ENCODE data around the gene FGF18. TPM values are rescaled to one million over a fixed set of nuclear protein-coding genes. Genes with fewer than 3 reads are reported as not detected.
"Not testable (repeated sequence)": the region's sequence is repeated elsewhere in the genome, so short reads cannot be mapped to it uniquely, and the experiment has no call there.

FGF18 gene
- total and polyA plus RNA-seq, 2 of the 4 experiments (the other 2 are of a cell fraction) = 0.15 TPM; not detected in 1

GRCh38 chr5:171413153-171413910 is 6.1 kb upstream of the FGF18 start (continued):
- no peak for TF ChIP-seq RCOR1 (IDR thresholded peaks at IDR 0.05; ENCODE audit: insufficient replicate concordance, low read length)

GRCh38 chr5:171413993-171414392 is 5.5 kb upstream of the FGF18 start:
- Histone ChIP-seq H3K36me3 (ENCODE audit: control insufficient read depth, insufficient read depth, low read length) (peaks cover 33% of the 10 kb centered on the region), H3K4me1 (ENCODE audit: control insufficient read depth, insufficient read depth, low read length) (peaks cover 11% of the 10 kb centered on the region), H3K79me1 (ENCODE audit: low read depth in 1 of 2, low read length in 2 of 2) (peaks cover 19 to 47% of the 10 kb centered on the region in 2 experiments; a peak in 3 of 4 replicates), H4K20me1 (ENCODE audit: insufficient read depth, low read length) (peaks cover 77% of the 10 kb centered on the region)
- H3K4me2 ChIP-seq (ENCODE audit: low read depth, low read length); H2BK120ac ChIP-seq (ENCODE audit: low read depth, low read length); H3K9ac ChIP-seq (ENCODE audit: low read depth, low read length); H3K23ac ChIP-seq (ENCODE audit: low read depth, low read length); ATAC-seq (ENCODE audit: low read depth); H2AK9ac ChIP-seq (replicated peaks; ENCODE audit: low read depth, low read length, poor library complexity); H4K91ac ChIP-seq (ENCODE audit: insufficient read depth, low read depth, low read length); H3K4me3 ChIP-seq (ENCODE audit: insufficient read depth, low read depth, low read length); H4K5ac ChIP-seq (ENCODE audit: low read depth, low read length); H3K14ac ChIP-seq (replicated peaks; ENCODE audit: low read depth, low read length); H3K9me1 ChIP-seq (ENCODE audit: insufficient read depth, low read length); dilution Hi-C loops (cut with HindIII; ENCODE audit: low sequenced_read_pairs, unreplicated experiment); POLR2A ChIA-PET (ENCODE audit: unreplicated experiment); H3K9me3 ChIP-seq (ENCODE audit: control insufficient read depth, insufficient read depth, low read length); H3K27me3 ChIP-seq (ENCODE audit: control insufficient read depth, insufficient read depth, low read length); H2BK15ac ChIP-seq (ENCODE audit: low read depth, low read length); BruUV-seq (replicated peaks); H2AK5ac ChIP-seq (ENCODE audit: low read depth, low read length); H3K56ac ChIP-seq (ENCODE audit: extremely low read depth, insufficient read depth, low read length); DNase-seq; H3K27ac ChIP-seq (ENCODE audit: insufficient read depth, low read length); H4K8ac ChIP-seq (ENCODE audit: low read depth in 2 of 2, low read length in 2 of 2); H2BK5ac ChIP-seq (ENCODE audit: low read depth, low read length, poor library complexity, severe bottlenecking); H3K18ac ChIP-seq (ENCODE audit: low read depth, low read length); H2AFZ ChIP-seq (replicated peaks; ENCODE audit: low read length, poor library complexity); H2BK20ac ChIP-seq (ENCODE audit: low read depth, low read length); H3K4ac ChIP-seq (ENCODE audit: low read depth, low read length): not testable (repeated sequence)
- CTCF ChIA-PET = interaction anchor here (0.6 kb wide), 1 partner anchor 572 kb away, joined by 4 read pairs; no protein-coding TSS in a partner anchor
- in situ Hi-C loops (cut with MboI; ENCODE audit: low sequenced_read_pairs) = loop anchor here (10.0 to 25.0 kb wide), 3 partner anchors 631 to 873 kb away; partner anchors contain the start of genes EFCAB9, STK10 and UBTD2
- intact Hi-C loops (cut with micrococcal nuclease) = loop anchor here (10.0 kb wide), 1 partner anchor 181 kb away; no protein-coding TSS in a partner anchor
- 100% methylated on average over 1 to 3 of the region's 5 CpGs for WGBS, 2 experiments (ENCODE audit: extremely low coverage in 2 of 2, insufficient read length in 1 of 2)
